ENCODE results near the gene CANT1.

DNA sequence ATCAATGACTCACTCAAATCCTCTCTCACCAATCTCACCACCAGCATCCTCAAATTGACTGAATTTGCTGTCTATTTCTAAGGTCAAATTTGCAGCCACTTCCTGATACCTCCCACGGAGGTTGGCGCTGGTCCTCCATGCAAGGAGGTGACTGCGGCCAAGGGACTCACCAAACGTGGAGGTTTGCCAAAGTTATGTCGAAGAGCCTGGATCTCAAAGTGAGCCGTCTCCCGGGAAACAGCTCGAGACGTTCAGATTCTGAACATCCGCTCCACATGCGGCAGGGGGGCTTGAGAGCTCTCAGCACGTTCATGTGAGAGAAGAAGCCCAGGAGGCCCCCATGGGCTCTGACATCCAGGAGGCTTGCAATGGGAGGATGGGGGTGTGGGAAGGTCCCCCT lies 52.4 kb downstream of the CANT1 start:
- TF ChIP-seq, protein P1, sequence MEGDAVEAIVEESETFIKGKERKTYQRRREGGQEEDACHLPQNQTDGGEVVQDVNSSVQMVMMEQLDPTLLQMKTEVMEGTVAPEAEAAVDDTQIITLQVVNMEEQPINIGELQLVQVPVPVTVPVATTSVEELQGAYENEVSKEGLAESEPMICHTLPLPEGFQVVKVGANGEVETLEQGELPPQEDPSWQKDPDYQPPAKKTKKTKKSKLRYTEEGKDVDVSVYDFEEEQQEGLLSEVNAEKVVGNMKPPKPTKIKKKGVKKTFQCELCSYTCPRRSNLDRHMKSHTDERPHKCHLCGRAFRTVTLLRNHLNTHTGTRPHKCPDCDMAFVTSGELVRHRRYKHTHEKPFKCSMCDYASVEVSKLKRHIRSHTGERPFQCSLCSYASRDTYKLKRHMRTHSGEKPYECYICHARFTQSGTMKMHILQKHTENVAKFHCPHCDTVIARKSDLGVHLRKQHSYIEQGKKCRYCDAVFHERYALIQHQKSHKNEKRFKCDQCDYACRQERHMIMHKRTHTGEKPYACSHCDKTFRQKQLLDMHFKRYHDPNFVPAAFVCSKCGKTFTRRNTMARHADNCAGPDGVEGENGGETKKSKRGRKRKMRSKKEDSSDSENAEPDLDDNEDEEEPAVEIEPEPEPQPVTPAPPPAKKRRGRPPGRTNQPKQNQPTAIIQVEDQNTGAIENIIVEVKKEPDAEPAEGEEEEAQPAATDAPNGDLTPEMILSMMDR (IDR thresholded peaks at IDR 0.05; ENCODE audit: insufficient read depth, low read depth, low read length): no peak
- no peak for TF ChIP-seq EZH2 (IDR thresholded peaks at IDR 0.05; ENCODE audit: insufficient read depth, low read length)

Measured in astrocyte (in vitro differentiated cells and primary cell).